K562 treated with DMSO at 1 percent for 24 hours (cell line): ENCODE results near the gene SPATA12. TPM values are rescaled to one million over a fixed set of nuclear protein-coding genes. Genes with fewer than 3 reads are reported as not detected.

Experiments used
- total RNA-seq: library from RNA; unstranded; fragments of 300-600 nt; gene quantifications from 2 replicates; pipeline ENCODE4 v1.2.3, GENCODE V29; 2022; ENCODE audit warnings: low read depth; ENCODE audit not compliant: insufficient read depth

SPATA12 gene
- not detected in 2 replicates for total RNA-seq

GRCh38 chr3:57060089-57060821 is at the start of gene SPATA12:
SPATA12 (plus strand) TSS chr3:57060664; CDS start chr3:57073695, 13,031 bp downstream.

Other genes with a start within 250 kb of the SPATA12 start
- 0.02 TPM in 1 of 2 replicates, not detected in the other for gene IL17RD, start 104.7 kb downstream of the SPATA12 start, total RNA-seq
- 0.96 TPM in 1 of 2 replicates, not detected in the other for gene HESX1, start 139.3 kb downstream of the SPATA12 start, total RNA-seq
- gene APPL1, start 167.1 kb downstream of the SPATA12 start, total RNA-seq, result 7.9 and 9.2 TPM in 2 replicates
- gene ASB14, start 232.0 kb downstream of the SPATA12 start, total RNA-seq, result not detected in 2 replicates